AG04449 (cell line): ENCODE data around the gene NAP1L4.

ENCODE experiments used
- CTCF ChIA-PET: fragments of 350-600 bp; formaldehyde crosslinking; extraction: SDS; loops from one replicate; lab custom pipeline; 2021; ENCODE audit warnings: antibody characterized with exemption; lab: Yijun Ruan, JAX
- POLR2A ChIA-PET: fragments of 400-600, 350-600 bp; formaldehyde crosslinking; extraction: SDS; loops from one replicate; lab custom pipeline; 2020; ENCODE audit warnings: antibody characterized with exemption, inconsistent platforms; lab: Yijun Ruan, JAX
- DNase-seq: peaks from one replicate; pipeline ENCODE4 v3.0.0-alpha.2; 2010; ENCODE audit warnings: low read depth, low spot score
- H3K4me3 ChIP-seq: 2 replicates; pipeline ENCODE4 v1.5.1; 2011; ENCODE audit warnings: low read depth, mild to moderate bottlenecking, control low read depth, low read length
- CTCF ChIP-seq: IDR thresholded peaks from one replicate; pipeline ENCODE4 v1.5.1; 2011; ENCODE audit warnings: mild to moderate bottlenecking, moderate library complexity, low read length, control low read depth, inconsistent platforms; ENCODE audit not compliant: insufficient read depth; ENCODE audit errors: missing control alignments

NAP1L4 gene

GRCh38 chr11:2995031-2995561 lies 3.0 kb upstream of the NAP1L4 start:
- POLR2A ChIA-PET, result no interaction called here
- CTCF ChIA-PET, result interaction anchor here (0.9 to 1.5 kb wide), 4 partner anchors 66 to 463 kb away, joined by 3 to 4 read pairs (median 3); partner anchors contain the start of gene PHLDA2

GRCh38 chr11:2994336-2994730 lies 2.2 kb upstream of the NAP1L4 start:
- DNase-seq, result no peak
- CTCF ChIA-PET, result interaction anchor here (0.9 to 1.5 kb wide), 3 partner anchors 97 to 462 kb away, joined by 3 to 4 read pairs (median 3); no protein-coding TSS in a partner anchor
- POLR2A ChIA-PET, result no interaction called here
- H3K4me3 ChIP-seq, result no peak overlapping the region
- TF ChIP-seq CTCF, result no peak

More at GRCh38 chr11:2995031-2995561, 3.0 kb upstream of the NAP1L4 start:
- no peak for TF ChIP-seq CTCF
- H3K4me3 ChIP-seq, result no peak overlapping the region
- DNase-seq, result no peak

GRCh38 chr11:2992997-2993325 lies 832 bp upstream of the NAP1L4 start:
- POLR2A ChIA-PET, result no interaction called here
- no peak for DNase-seq
- no peak for TF ChIP-seq CTCF
- H3K4me3 ChIP-seq, result peak overlapping the region; percentile 89
- CTCF ChIA-PET, result no interaction called here

- TF ChIP-seq CTCF, result no peak
- peak overlapping the region; percentile 89 for H3K4me3 ChIP-seq
- CTCF ChIA-PET, result interaction anchor here (0.7 to 1.7 kb wide), 2 partner anchors 21 to 46 kb away, joined by 3 to 6 read pairs; no protein-coding TSS in a partner anchor
- POLR2A ChIA-PET, result interaction anchor here (0.6 to 1.7 kb wide), 5 partner anchors 9 to 62 kb away, joined by 3 to 15 read pairs (median 3); partner anchors contain the start of gene PHLDA2
- DNase-seq, result no peak
These were observed 486 bp downstream of the NAP1L4 start for GRCh38 chr11:2991452-2992233.

GRCh38 chr11:2990617-2991451 lies 1.3 kb downstream of the NAP1L4 start:
- peak overlapping the region; percentile 89 for H3K4me3 ChIP-seq
- POLR2A ChIA-PET, result interaction anchor here (0.6 to 1.7 kb wide), 3 partner anchors 17 to 61 kb away, joined by 3 to 15 read pairs (median 3); partner anchors contain the start of gene PHLDA2
- no peak for TF ChIP-seq CTCF
- CTCF ChIA-PET, result interaction anchor here (0.9 to 2.6 kb wide), 7 partner anchors 9 to 458 kb away, joined by 3 to 9 read pairs (median 5); partner anchors contain the start of gene PHLDA2
- DNase-seq, result no peak
